ENCODE measurements around the gene NAA30.
A peak's percentile ranks its signal among the peaks of the same experiment; 100 is the strongest.

The NAA30 gene

DNA sequence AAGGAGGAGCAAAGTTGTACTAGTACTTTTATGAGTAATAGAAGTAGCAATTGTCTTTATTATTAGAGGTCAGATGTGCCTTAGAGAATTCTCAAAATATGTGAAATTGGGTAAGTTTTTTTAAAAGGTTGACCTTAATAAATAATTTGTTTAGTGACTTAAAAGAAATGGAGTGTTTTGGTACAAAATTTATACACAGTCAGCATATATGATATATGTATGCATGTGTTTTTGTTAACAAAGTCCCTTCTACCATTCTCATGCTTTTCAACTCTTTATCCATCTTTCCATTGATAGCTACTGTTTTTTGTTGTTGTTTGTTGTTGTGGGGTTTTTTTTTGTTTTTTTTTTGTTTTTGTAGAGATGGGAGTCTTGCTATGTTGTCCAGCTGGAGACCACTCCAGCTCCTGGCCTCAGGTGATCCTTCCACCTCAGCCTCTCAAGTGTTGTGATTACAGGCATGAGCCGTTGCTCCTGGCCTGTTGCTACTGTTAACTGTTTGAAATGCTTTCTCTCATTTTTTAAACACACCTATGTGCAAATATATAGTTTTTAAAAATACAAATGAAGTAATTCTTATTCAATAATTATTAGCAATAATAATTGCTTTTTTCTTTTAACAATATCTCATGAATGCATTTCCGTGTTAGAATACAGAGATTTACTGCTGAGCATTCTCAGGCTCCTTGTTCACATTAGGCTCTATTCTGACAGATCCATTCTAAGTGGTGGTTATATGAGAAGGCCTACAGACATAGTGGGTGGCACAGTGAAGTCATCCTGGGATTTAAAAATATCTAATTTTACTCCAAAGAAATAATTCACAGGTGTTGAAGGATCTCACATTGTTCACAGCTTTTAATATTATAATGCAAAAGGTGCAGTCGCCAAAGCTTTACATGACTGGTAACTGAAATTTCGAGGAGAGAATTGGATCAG lies 10.4 kb downstream of the NAA30 start:
- no peak for DNase-seq

DNA sequence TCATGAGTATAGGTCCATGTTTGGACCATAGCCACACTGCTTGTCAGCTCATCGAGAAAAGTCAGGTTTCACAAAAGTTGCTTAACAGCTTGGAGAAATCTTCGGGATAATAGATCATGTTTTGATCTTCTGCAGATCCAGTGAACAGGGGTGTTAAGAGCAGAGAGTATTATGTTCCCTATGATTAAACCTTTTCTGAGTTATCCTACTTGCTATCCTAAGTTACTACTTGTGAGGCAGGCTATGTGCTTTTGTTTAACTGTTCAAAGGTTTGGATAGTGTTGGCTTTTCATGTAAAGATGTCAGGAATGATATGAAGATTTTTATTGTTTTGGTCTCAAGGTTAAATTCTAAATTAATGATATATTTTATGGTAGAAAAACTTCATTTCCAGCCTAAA lies 11.1 kb downstream of the NAA30 start:
- DNase-seq = no peak

- DNase-seq = no peak
Measured at GRCh38 chr14:57402173-57402852, 11.9 kb downstream of the NAA30 start.

DNA sequence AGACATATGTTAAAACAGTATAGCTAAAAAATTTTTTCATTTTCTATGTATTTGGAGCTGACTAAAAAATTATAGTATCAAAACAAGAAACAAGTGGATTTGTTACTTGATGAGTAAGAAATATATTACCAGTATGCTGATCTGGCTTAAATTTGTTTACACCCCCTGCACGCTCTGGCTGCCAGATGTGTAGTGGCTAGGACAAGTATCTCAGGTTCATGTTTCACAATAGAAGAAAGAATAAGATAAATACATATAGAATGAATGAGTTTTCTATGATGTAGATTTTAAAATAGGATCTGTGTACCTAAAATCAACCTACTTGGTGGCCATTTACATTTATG lies 13.1 kb downstream of the NAA30 start:
- DNase-seq = no peak

DNA sequence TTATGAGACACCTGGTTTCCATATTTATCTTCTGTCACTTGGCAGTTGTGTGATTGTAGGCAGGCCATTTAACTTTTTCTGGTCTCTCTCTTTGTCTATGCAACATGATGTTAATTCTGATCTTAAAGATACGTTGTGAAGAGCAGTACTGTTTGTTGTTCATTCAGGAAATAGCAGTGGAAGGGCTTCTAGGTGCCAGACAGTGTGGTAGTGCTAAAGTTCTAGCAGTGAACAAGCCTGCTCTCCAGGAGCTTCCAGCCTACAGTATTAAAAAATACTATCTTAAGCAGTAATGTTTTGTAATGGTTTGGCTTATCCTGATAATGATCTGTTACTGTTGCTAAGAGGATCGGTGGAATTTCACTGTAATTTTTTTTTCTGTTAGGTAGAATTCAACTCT lies 15.2 kb downstream of the NAA30 start:
- no peak for DNase-seq

- DNase-seq = no peak
Measured at GRCh38 chr14:57408037-57408436, 17.7 kb downstream of the NAA30 start.

- no peak for DNase-seq
Measured at GRCh38 chr14:57408634-57409033, 18.2 kb downstream of the NAA30 start.

DNA sequence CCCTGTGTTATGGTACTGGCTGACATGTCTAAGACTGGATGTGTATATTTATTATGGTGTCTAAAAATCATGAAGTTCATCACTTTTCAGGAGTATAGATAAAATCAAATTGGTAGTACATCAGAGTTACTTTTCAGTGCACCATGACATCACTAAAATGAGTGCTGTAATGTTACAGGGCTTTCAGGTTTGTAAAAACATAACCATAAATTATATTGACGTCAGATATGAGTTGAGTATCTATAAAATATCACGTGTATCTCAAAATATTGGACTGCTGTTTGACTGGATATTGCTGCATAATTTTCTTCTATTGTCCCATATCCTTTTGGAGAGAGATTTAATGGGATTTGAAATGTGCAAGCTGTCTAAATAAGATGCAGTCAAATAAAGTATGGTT lies 22.0 kb downstream of the NAA30 start:
- DNase-seq = peak in 1 of 2 experiments; percentile 19

GRCh38 chr14:57413849-57414248 lies 23.5 kb downstream of the NAA30 start:
- no peak for DNase-seq

GRCh38 chr14:57417228-57417627 lies 26.8 kb downstream of the NAA30 start:
- no peak for DNase-seq

DNA sequence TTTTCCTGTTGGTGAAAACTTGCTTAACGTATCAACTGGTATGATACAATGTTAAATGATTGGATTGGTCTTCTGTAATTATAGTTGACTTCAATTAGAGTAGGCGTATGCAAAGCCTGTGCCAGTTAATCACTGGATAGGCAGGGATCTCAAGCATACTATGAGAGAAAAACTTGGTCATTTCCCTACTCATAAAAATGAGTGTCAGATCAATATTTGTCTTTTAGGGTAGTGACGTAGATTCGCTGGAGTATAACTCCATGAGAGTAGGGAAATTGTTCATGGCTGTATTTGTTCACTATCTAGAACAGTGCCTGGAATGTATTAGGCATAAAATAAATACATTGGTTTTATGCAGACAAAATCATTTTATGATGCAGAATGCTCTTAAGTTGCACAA lies 28.6 kb downstream of the NAA30 start:
- no peak for DNase-seq

DNA sequence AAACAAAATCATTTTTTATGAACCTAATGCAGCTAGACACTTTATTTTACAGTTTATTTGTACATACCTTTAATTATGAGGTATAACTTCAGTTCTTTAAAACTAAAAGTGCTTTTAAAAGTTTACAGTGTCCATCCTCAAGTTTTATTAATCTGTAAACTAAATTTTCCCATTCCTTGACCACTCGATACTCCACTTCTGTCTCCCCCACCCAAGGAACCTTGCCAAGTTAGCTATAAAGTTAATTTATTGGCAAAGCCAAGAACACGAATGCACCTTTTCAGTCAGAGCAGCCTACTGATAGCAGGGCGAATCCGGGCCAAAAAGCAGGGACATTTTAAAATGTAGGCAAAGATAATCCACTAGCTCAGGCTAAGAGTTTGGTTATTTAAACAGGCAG lies 29.6 kb downstream of the NAA30 start:
- DNase-seq = no peak

DNA sequence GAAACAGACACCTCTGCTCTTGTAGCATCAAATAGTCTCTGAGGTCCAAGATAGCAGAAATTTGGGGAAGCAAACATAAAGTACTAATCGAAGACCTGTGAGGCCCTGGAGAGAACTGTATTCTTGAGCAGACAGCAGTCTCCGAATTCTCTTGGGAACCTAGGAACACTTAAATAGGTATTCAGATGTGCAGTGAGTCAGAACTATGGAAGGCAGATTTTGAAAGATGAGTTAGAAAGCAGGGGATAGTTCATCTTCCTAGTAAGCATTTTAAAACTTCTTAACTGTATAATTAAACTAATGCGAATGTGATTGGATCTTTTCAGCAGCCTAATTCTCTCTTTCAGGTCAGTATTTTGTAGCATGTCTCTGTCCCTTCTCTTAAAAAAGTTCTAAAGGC lies 30.6 kb downstream of the NAA30 start:
- DNase-seq = no peak

DNA sequence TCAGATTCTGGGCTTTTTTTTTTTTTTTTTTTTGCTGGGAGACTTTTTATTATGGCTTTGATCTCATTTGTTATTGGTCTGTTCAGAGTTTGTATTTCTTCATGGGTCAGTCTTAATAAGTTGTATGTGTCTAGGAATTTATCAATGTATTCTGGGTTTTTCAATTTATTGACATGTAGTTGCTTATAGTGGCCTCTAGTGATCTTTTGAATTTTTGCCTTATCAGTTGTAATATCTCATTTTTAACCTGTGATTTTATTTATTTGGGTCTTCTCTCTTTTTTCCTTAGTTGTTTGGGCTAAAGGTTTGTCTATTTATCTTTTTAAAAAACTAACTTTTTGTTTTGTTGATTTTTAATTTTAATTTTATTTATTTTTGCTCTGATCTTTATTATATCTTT lies 45.5 kb downstream of the NAA30 start:
- no peak for DNase-seq

GRCh38 chr14:57461777-57462320 lies 71.5 kb downstream of the NAA30 start:
- no peak for DNase-seq

GRCh38 chr14:57462551-57462950 lies 72.2 kb downstream of the NAA30 start:
- DNase-seq = no peak

- DNase-seq = no peak
Measured at GRCh38 chr14:57464008-57464730, 73.8 kb downstream of the NAA30 start.

All from NCI-H1930 (cell line).